HAP-1 (cell line): ENCODE results near the gene AIFM2.
"Not testable (repeated sequence)": the region's sequence is repeated elsewhere in the genome, so short reads cannot be mapped to it uniquely, and the experiment has no call there.

Source experiments
- DNase-seq, 2 experiments: peaks; one replicate each; pipeline ENCODE4 v3.0.0-alpha.2; 2016 to 2020; ENCODE audit warnings: low spot score in 2 of 2
- H3K27me3 ChIP-seq: fragments of 250-450 bp; sonication (Bioruptor Pico); 2 replicates; pipeline ENCODE4 v1.5.1; 2020; ENCODE audit warnings: low read depth, mild to moderate bottlenecking, moderate library complexity
- H3K36me3 ChIP-seq: fragments of 250-450 bp; sonication (Bioruptor Pico); replicated peaks from 2 replicates; pipeline ENCODE4 v1.5.1; 2020; ENCODE audit warnings: mild to moderate bottlenecking
- H3K4me1 ChIP-seq: fragments of 250-450 bp; sonication (Bioruptor Pico); 2 replicates; pipeline ENCODE4 v1.5.1; 2020; ENCODE audit warnings: mild to moderate bottlenecking
- H3K4me3 ChIP-seq: fragments of 250-450 bp; sonication (Bioruptor Pico); 2 replicates; pipeline ENCODE4 v1.5.1; 2020; ENCODE audit warnings: mild to moderate bottlenecking, moderate library complexity
- H3K9me3 ChIP-seq: fragments of 250-450 bp; sonication (Bioruptor Pico); 2 replicates; pipeline ENCODE4 v1.5.1; 2020; ENCODE audit warnings: mild to moderate bottlenecking, moderate library complexity
- in situ Hi-C: fragments of 300-500 bp; cut with MboI; formaldehyde crosslinking; loops from 3 replicates; pipeline ENCODE4 v1.14.3; 2020; ENCODE audit warnings: low sequenced_read_pairs, inconsistent platforms, mixed read lengths

AIFM2 gene

DNA sequence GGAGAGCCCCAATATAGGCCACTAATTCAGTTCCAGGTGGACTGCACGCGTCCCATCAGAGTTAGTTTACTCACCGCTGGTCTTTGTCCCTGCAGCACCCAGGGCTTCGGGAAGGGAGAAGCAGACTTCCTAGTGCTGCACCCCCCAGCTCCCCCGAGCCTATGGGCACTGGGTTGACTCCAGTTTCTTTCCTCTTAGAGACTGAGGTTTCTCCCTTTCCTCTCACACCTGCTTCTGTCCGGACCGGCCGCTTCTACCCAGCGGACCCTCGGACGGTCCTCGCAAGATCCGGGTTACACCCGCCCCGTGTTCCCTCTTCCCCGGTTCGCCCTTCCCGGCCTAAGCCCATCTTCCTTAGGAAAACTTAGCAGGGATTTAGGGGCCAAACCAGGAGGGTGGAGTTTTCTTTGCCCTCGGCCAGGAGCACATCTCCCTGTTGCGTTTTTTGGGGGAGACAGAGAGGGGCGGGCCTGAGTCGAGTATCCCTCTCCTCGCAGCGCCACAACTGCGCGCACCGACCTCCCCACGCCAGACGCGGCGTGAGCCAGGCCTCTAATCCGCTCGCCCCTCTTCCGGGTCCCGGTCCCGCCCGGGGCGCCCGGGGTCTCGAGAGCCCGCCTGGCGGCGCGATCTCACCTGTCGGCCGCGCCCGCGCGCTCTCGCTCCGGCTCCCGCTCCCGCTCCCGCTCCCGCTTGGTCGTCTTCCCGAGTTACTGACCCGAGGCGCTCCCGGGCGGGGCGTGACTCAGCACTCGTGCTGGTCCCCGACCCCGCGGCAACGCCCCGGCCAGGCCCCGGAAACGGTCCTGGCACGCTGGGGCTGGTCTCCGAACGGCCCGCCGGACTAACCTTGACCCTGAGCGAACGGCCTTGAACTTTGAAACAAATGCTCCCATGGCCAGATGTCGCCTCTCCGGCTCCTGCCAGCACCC lies at the start of gene AIFM2:
Gene AIFM2, minus strand, starts transcription at position 728 of the 932 bp plus-strand sequence. CDS start 8,741 bp downstream, outside the sequence.
- in situ Hi-C loops: no loop called here
- Histone ChIP-seq H3K4me1 (peaks cover 13% of the 10 kb centered on the region), H3K4me3 (peak within 1 kb of the TSS; percentile 51), H3K36me3 (peaks cover 4% of the 10 kb centered on the region; the same call in 1 of the 2 replicates), H3K9me3 (no peaks in the 10 kb centered on the region), H3K27me3 (no peaks in the 10 kb centered on the region)
- peak; percentile 65 to 87 for DNase-seq

GRCh38 chr10:70179209-70179608 lies 46.6 kb upstream of the AIFM2 start:
- H3K4me1 ChIP-seq, H3K27me3 ChIP-seq, DNase-seq, H3K9me3 ChIP-seq, H3K36me3 ChIP-seq, H3K4me3 ChIP-seq, in situ Hi-C loops: not testable (repeated sequence)

DNA sequence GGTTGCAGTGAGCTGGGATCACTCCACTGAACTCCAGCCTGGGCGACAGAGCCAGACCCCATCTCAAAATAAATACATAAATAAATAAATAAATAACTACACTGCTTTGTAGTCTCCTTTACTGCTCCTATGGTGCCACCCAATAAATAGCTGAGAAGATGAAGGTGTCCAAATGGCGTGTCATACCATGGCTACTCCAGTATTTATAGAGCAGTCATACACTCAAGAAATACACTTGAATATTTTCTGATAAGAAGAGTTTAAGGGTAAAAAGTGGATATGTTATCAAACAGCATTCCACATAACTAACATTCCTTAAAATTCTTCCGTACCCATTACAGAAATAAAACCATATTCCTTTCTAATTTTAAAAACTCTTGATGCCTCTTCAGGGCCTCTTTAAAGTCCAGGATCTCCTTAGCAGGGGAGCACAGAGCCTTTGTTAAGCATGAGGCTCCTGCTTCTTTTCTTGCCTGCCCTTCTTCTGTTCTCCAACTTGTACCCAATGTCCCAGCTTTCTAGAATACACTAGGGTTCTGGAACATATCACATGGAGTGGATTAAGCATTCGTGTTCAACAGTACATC lies 45.6 kb upstream of the AIFM2 start:
- Histone ChIP-seq H3K4me3 (no peak overlapping the region), H3K27me3 (peaks cover 2% of the 10 kb centered on the region), H3K4me1 (no peaks in the 10 kb centered on the region), H3K9me3 (no peaks in the 10 kb centered on the region), H3K36me3 (no peaks in the 10 kb centered on the region)
- in situ Hi-C loops: no loop called here
- no peak for DNase-seq

- Histone ChIP-seq H3K4me3 (no peak overlapping the region), H3K4me1 (no peaks in the 10 kb centered on the region), H3K36me3 (no peaks in the 10 kb centered on the region), H3K27me3 (no peaks in the 10 kb centered on the region; the same call in 1 of the 2 replicates), H3K9me3 (no peaks in the 10 kb centered on the region)
- DNase-seq: no peak
- in situ Hi-C loops: no loop called here
Measured at GRCh38 chr10:70176441-70176840, 43.8 kb upstream of the AIFM2 start.

DNA sequence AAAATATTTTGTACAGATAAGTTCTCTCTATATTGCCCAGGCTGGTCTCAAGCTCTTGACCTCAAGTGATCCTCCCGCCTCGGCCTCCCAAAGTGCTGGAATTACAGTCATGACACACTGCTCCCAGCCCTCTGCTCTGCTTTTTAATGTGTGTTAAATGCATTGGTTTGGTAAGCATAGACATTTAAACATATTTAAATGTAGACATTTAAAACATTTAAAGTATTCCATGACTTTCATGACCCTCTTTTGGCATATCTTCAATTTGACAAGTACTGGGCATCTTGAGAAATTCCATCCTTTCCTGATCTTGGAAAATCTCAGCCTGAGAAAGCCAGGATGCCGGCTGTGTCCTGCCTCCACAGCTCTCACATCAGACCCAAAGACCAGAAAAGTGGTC lies 42.9 kb upstream of the AIFM2 start:
- H3K27me3 ChIP-seq: no peaks in the 10 kb centered on the region; the same call in 1 of the 2 replicates
- no peaks in the 10 kb centered on the region for H3K36me3 ChIP-seq
- no peak overlapping the region for H3K4me3 ChIP-seq
- in situ Hi-C loops: no loop called here
- no peaks in the 10 kb centered on the region for H3K9me3 ChIP-seq
- DNase-seq: no peak
- 0 out of 2 replicates have a peak, but pooled peaks cover 4% of the 10 kb centered on the region for H3K4me1 ChIP-seq

- H3K36me3 ChIP-seq: no peaks in the 10 kb centered on the region
- H3K4me3 ChIP-seq: no peak overlapping the region
- H3K27me3 ChIP-seq: no peaks in the 10 kb centered on the region; the same call in 1 of the 2 replicates
- in situ Hi-C loops: no loop called here
- no peak for DNase-seq
- H3K4me1 ChIP-seq: peaks cover 4% of the 10 kb centered on the region; the same call in 1 of the 2 replicates
- no peaks in the 10 kb centered on the region for H3K9me3 ChIP-seq
Measured at GRCh38 chr10:70174058-70174741, 41.6 kb upstream of the AIFM2 start.

GRCh38 chr10:70169649-70170364 lies 37.2 kb upstream of the AIFM2 start:
- H3K4me3 ChIP-seq: peak overlapping the region; percentile 70
- H3K4me1 ChIP-seq: peaks cover 10% of the 10 kb centered on the region
- no peak for DNase-seq

DNA sequence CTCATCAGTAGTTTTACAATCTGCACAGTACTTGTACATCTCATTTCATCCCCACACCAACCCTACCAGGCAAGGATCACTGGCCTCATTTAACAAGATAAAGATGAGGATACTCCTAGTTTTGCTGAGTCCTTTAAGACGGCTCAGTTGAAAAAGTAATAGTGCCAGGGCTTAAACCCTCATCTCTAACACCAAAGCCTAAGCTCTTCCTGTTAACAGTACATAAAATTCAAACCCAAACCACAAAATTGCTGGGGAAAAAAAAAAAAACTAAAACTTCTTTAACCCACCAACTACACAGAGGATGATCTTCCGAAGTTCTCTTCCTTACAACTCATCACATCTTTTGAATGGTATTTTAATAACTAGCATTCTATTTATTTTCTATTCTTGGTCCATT lies 36.4 kb upstream of the AIFM2 start:
- peaks cover 19% of the 10 kb centered on the region for H3K36me3 ChIP-seq
- peak overlapping the region; percentile 70 for H3K4me3 ChIP-seq
- in situ Hi-C loops: no loop called here

More at GRCh38 chr10:70169649-70170364, 37.2 kb upstream of the AIFM2 start:
- Histone ChIP-seq H3K27me3 (no peaks in the 10 kb centered on the region), H3K9me3 (no peaks in the 10 kb centered on the region), H3K36me3 (peaks cover 11% of the 10 kb centered on the region)
- in situ Hi-C loops: no loop called here

DNA sequence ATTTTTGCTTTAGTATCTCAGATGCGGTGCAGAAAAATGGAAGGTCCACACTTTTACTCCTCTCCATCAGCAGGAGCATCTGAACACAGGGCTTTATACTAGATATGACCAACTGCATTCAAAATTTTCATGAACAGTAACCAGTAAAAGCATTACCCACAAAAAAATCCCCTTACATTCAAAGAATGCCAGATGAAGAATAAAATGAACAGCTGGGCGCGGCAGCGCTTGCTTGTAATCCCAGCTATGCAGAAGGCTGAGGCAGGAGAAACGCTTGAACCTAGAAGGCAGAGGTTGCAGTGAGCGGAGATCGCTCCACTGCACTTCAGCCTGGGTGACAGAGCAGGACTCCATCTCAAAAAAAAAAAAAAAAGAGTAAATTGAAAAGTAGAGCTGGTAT lies 34.6 kb upstream of the AIFM2 start:
- DNase-seq: no peak
- H3K4me1 ChIP-seq: peaks cover 10% of the 10 kb centered on the region
- H3K36me3 ChIP-seq: peaks cover 19% of the 10 kb centered on the region
- no peak overlapping the region for H3K4me3 ChIP-seq
- no peaks in the 10 kb centered on the region for H3K9me3 ChIP-seq
- H3K27me3 ChIP-seq: no peaks in the 10 kb centered on the region
- in situ Hi-C loops: no loop called here

More for the DNA sequence above, 36.4 kb upstream of the AIFM2 start:
- H3K4me1 ChIP-seq: peaks cover 10% of the 10 kb centered on the region
- DNase-seq: no peak
- no peaks in the 10 kb centered on the region for H3K9me3 ChIP-seq
- H3K27me3 ChIP-seq: no peaks in the 10 kb centered on the region

DNA sequence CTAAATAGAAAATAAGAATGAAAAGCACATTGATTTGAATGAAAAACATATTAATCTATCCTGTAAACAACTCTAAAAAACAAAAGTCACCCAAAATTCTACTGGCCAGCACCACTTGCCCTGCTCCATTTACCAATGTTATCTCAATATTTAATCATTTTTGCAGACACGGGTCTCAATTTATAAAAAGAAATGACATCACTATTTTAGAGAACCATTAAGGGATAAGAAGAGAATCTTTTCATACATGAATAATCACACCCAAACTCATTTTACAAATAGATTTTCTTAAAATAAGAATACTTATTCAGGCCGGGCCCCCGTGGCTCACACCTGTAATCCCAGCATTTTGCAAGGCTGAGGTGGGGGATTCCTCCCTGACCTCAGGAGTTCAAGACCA lies 33.8 kb upstream of the AIFM2 start:
- peaks cover 23% of the 10 kb centered on the region for H3K36me3 ChIP-seq
- H3K4me1 ChIP-seq: peaks cover 10% of the 10 kb centered on the region

GRCh38 chr10:70164163-70164562 lies 31.5 kb upstream of the AIFM2 start:
- no peak for DNase-seq
- peaks cover 6% of the 10 kb centered on the region for H3K4me1 ChIP-seq
- H3K27me3 ChIP-seq: no peaks in the 10 kb centered on the region
- H3K4me3 ChIP-seq: no peak overlapping the region
- in situ Hi-C loops: no loop called here
- H3K36me3 ChIP-seq: peaks cover 34% of the 10 kb centered on the region
- no peaks in the 10 kb centered on the region for H3K9me3 ChIP-seq

More for the DNA sequence above, 33.8 kb upstream of the AIFM2 start:
- in situ Hi-C loops: no loop called here
- Histone ChIP-seq H3K27me3 (no peaks in the 10 kb centered on the region), H3K4me3 (no peak overlapping the region), H3K9me3 (no peaks in the 10 kb centered on the region)
- no peak for DNase-seq

- Histone ChIP-seq H3K36me3 (peaks cover 34% of the 10 kb centered on the region), H3K4me3 (no peak overlapping the region), H3K9me3 (no peaks in the 10 kb centered on the region), H3K27me3 (no peaks in the 10 kb centered on the region), H3K4me1 (peaks cover 9% of the 10 kb centered on the region)
- in situ Hi-C loops: no loop called here
- DNase-seq: no peak
Measured at GRCh38 chr10:70163448-70163847, 30.8 kb upstream of the AIFM2 start.

- no peaks in the 10 kb centered on the region for H3K9me3 ChIP-seq
- in situ Hi-C loops: no loop called here
- no peak for DNase-seq
- H3K4me3 ChIP-seq: no peak overlapping the region
- H3K36me3 ChIP-seq: peaks cover 40% of the 10 kb centered on the region
- H3K4me1 ChIP-seq: peaks cover 11% of the 10 kb centered on the region
- H3K27me3 ChIP-seq: no peaks in the 10 kb centered on the region
Measured at GRCh38 chr10:70162892-70163201, 30.2 kb upstream of the AIFM2 start.
